ENCODE data around the gene EHBP1L1. TPM values are rescaled to one million over a fixed set of nuclear protein-coding genes. Genes with fewer than 3 reads are reported as not detected.
"Not testable (repeated sequence)": the region's sequence is repeated elsewhere in the genome, so short reads cannot be mapped to it uniquely, and the experiment has no call there.

Gene EHBP1L1
- total RNA-seq, 1 donor from 2014 or later = 31.6 TPM

GRCh38 chr11:65637032-65637557 lies 61.2 kb downstream of the EHBP1L1 start:
- DNase-seq (ENCODE audit: low read depth) (no peak), FAIRE-seq (no peak)
- no peaks in the 10 kb centered on the region for H3K27me3 ChIP-seq (ENCODE audit: control insufficient read depth, insufficient read depth, low read length)
- TF ChIP-seq, protein P1, sequence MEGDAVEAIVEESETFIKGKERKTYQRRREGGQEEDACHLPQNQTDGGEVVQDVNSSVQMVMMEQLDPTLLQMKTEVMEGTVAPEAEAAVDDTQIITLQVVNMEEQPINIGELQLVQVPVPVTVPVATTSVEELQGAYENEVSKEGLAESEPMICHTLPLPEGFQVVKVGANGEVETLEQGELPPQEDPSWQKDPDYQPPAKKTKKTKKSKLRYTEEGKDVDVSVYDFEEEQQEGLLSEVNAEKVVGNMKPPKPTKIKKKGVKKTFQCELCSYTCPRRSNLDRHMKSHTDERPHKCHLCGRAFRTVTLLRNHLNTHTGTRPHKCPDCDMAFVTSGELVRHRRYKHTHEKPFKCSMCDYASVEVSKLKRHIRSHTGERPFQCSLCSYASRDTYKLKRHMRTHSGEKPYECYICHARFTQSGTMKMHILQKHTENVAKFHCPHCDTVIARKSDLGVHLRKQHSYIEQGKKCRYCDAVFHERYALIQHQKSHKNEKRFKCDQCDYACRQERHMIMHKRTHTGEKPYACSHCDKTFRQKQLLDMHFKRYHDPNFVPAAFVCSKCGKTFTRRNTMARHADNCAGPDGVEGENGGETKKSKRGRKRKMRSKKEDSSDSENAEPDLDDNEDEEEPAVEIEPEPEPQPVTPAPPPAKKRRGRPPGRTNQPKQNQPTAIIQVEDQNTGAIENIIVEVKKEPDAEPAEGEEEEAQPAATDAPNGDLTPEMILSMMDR (IDR thresholded peaks at IDR 0.05; ENCODE audit: insufficient read depth, low read length, severe bottlenecking) = no peak
- H3K36me3 ChIP-seq (ENCODE audit: control insufficient read depth, insufficient read depth, low read length) = peaks cover 26% of the 10 kb centered on the region
- H3K4me3 ChIP-seq (ENCODE audit: low read depth, low read length) = no peak overlapping the region

DNA sequence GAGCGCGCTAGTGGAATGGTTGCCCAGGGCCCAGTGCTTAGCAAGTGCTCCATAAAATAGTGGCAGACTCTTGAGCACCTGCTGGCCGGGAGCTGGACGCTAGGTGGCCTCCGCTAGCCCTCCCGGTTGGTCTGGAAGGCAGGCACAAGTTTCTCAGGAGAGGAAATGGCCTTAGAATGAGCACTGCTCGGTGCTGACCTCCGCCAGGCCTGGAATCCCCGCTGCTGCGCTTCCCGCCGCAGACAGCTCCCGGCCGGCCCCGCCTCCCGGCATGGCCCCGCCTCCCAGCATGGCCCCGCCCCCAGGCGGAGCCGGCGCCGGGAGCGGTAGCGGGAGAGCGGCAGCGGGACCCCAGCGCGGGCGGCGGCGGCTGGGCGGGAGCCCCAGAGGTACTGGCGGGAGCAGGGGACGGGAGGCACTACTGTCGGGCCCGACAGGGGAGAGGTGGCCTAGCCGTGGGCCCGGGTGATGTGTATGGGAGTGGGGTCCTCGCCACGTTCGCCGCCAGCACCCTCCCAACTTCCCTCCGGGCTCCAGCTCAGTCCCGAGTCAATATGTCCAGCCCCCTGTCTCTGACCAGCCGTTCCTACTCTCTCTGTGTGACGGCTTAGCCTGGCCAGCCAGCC lies 62.1 kb downstream of the EHBP1L1 start, which contains the start of gene SIPA1:
Gene SIPA1 (plus strand): TSS at position 308 of the 626 bp plus-strand sequence. CDS start 2,821 bp downstream, outside the sequence.
- peak; percentile 52 for DNase-seq (ENCODE audit: low read depth)
- Histone ChIP-seq H3K4me3 (ENCODE audit: low read depth, low read length) (peak within 1 kb of the TSS; percentile 56), H3K27me3 (ENCODE audit: control insufficient read depth, insufficient read depth, low read length) (no peaks in the 10 kb centered on the region), H3K36me3 (ENCODE audit: control insufficient read depth, insufficient read depth, low read length) (peaks cover 24% of the 10 kb centered on the region)
- TF ChIP-seq, protein P1 (IDR thresholded peaks at IDR 0.05; ENCODE audit: insufficient read depth, low read length, severe bottlenecking) = peak; percentile 10
- no peak for FAIRE-seq

DNA sequence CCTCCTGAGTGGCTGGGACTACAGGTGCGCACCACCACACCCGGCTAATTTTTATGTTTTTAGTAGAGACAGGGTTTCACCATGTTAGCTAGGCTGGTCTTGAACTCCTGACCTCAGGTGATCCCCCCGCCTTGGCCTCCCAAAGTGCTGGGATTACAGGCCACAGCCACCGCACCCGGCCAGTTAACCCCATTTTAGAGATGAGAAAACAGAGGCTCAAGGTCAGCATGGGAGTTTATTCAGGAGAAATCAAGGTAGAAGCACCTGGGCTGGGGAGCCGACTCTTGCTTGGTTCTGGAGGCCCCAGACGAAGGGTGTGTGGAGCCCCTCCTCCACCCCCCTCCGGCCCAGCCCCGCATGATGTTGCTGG lies 63.4 kb downstream of the EHBP1L1 start:
- H3K27me3 ChIP-seq (ENCODE audit: control insufficient read depth, insufficient read depth, low read length); H3K4me3 ChIP-seq (ENCODE audit: low read depth, low read length); FAIRE-seq; DNase-seq (ENCODE audit: low read depth): not testable (repeated sequence)
- peaks cover 18% of the 10 kb centered on the region for H3K36me3 ChIP-seq (ENCODE audit: control insufficient read depth, insufficient read depth, low read length)

DNA sequence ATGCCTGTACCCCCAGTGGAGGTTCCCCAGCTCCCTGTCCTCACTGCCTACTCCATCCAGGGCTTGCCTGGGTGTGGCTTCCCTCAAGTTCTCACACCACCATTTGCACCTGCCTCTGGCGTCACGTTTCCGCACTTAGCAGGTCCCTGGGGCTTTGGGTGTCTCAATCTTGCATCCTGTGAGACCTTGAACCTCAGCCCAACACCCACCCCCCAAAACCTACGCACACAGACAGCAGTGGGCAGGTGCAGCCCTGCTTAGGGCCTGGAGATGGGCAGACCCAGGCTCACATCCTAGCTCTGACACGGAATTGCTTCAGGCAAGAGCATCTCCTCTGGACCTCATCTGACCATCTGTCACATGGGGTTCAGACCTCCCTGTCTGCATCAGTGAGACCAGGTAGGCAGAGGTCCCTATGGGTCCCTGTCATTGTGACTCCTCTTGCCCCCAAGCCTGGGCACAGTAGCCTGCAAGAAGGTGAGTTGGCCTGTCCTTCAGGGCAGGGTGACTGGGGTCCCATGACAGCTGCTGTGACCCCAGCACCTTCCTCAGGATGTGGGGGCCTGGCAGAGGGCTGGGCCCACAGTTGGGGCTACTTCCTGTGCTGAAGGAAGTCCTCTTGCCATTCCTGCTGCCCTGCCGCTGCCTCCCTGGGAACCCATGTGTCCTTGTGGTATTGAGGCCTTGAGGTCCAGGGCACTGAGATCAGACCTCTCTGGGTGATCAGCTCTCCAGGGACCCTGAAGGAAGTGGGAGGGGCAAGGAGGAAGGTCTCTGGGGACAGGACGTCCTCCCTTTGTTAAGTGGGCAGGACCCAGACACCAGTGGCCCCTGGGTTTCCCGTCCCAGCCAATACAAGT lies 64.0 kb downstream of the EHBP1L1 start:
- Histone ChIP-seq H3K4me3 (ENCODE audit: low read depth, low read length) (no peak overlapping the region), H3K36me3 (ENCODE audit: control insufficient read depth, insufficient read depth, low read length) (peaks cover 15% of the 10 kb centered on the region), H3K27me3 (ENCODE audit: control insufficient read depth, insufficient read depth, low read length) (no peaks in the 10 kb centered on the region)
- no peak for DNase-seq (ENCODE audit: low read depth)
- TF ChIP-seq, protein P1 (IDR thresholded peaks at IDR 0.05; ENCODE audit: insufficient read depth, low read length, severe bottlenecking) = no peak
- no peak for FAIRE-seq

DNA sequence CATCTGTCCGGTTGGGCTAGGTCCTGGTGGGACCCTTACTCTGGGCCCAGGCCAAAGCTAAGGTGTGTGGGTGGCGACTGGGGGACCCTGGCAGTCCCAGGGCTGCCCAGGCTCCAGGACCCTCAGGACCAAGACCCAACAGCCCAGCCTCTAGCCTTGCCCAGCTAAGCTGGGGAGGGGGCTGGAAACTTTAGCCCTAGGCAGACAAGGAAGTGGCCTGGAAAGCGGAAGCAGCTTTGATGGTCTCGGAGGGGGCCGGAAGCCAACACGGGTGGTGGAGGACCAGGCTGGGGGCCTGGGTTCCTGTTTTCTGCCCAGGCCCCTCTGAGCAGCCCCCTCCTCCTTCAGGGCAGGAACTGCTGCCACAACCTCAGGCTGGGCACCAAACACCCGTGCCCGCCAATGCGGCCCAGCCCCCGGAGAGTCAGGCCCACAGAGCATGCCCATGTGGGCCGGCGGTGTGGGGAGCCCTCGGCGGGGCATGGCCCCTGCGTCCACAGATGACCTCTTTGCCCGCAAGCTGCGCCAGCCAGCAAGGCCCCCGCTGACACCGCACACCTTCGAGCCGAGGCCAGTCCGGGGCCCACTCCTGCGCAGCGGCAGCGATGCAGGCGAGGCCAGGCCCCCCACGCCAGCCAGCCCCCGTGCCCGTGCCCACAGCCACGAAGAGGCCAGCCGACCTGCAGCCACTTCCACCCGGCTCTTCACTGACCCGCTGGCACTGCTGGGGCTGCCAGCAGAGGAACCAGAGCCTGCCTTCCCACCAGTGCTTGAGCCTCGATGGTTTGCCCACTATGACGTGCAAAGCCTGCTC lies 64.8 kb downstream of the EHBP1L1 start:
- H3K27me3 ChIP-seq (ENCODE audit: control insufficient read depth, insufficient read depth, low read length) = no peaks in the 10 kb centered on the region
- FAIRE-seq = no peak
- H3K36me3 ChIP-seq (ENCODE audit: control insufficient read depth, insufficient read depth, low read length) = peaks cover 8% of the 10 kb centered on the region
- no peak overlapping the region for H3K4me3 ChIP-seq (ENCODE audit: low read depth, low read length)
- DNase-seq (ENCODE audit: low read depth) = no peak
- TF ChIP-seq, protein P1 (IDR thresholded peaks at IDR 0.05; ENCODE audit: insufficient read depth, low read length, severe bottlenecking) = no peak
